Endothelial cell of umbilical vein (primary cell): ENCODE results near the gene MMAA. TPM values are rescaled to one million over a fixed set of nuclear protein-coding genes. Genes with fewer than 3 reads are reported as not detected.

ENCODE experiments used
- BruUV-seq: library from RNA; stranded (reverse); fragments of 400-500 nt; replicated peaks from 2 replicates; lab custom pipeline; 2021; lab: Mats Ljungman, UMichigan
- CTCF ChIA-PET: fragments of 300-600, 350-600 bp; sonication (Branson Sonifier 250); formaldehyde crosslinking; loops from one replicate; lab custom pipeline; 2021; ENCODE audit warnings: antibody characterized with exemption, inconsistent platforms; lab: Charles Lee
- POLR2A ChIA-PET: fragments of 300-600, 350-600 bp; sonication (Branson Sonifier 250); formaldehyde crosslinking; loops from one replicate; lab custom pipeline; 2021; ENCODE audit warnings: antibody characterized with exemption, inconsistent platforms; lab: Charles Lee
- DNase-seq: peaks from one replicate; pipeline ENCODE4 v3.0.0-alpha.2; 2011; ENCODE audit warnings: low read depth, low spot score
- FAIRE-seq: peaks from 2 replicates; lab custom pipeline; 2011; peaks lifted over from hg19 to GRCh38; lab: Jason Lieb, UNC
- H2AFZ ChIP-seq: 2 replicates; pipeline ENCODE4 v1.6.0; 2012; ENCODE audit warnings: low read depth, low read length, control low read depth, inconsistent platforms
- H3K27ac ChIP-seq: 2 replicates; pipeline ENCODE4 v1.5.1; 2011; ENCODE audit warnings: low read depth, mild to moderate bottlenecking, control low read depth, low read length, moderate library complexity; ENCODE audit not compliant: insufficient read depth
- H3K27me3 ChIP-seq, 2 experiments: 2 replicates each; pipeline versions ENCODE4 v1.6.0 to v1.6.1; 2011; ENCODE audit warnings: low read length in 2 of 2, mixed read lengths in 1 of 2; ENCODE audit not compliant: control insufficient read depth in 2 of 2, insufficient read depth in 2 of 2
- H3K36me3 ChIP-seq, 2 experiments: 2 replicates in 1 of 2; 3 replicates in 1 of 2; pipeline ENCODE4 v1.5.1; 2011; ENCODE audit warnings: low read length in 2 of 2, mild to moderate bottlenecking in 1 of 2, moderate library complexity in 1 of 2; ENCODE audit not compliant: control insufficient read depth in 2 of 2, insufficient read depth in 2 of 2; ENCODE audit errors: extremely low read depth in 1 of 2
- H3K4me1 ChIP-seq: 3 replicates; pipeline ENCODE4 v1.5.1; 2011; ENCODE audit warnings: mild to moderate bottlenecking, low read length; ENCODE audit not compliant: control insufficient read depth, insufficient read depth; ENCODE audit errors: extremely low read depth
- H3K4me2 ChIP-seq: 2 replicates; pipeline ENCODE4 v1.6.1; 2011; ENCODE audit warnings: low read length, control low read depth, mixed read lengths; ENCODE audit not compliant: insufficient read depth
- H3K4me3 ChIP-seq, 3 experiments: fragments of 200-600 bp in 1 of 3; sonication (generic), shearing (Covaris generic) in 1 of 3; replicated peaks in 1 of 3; 2 replicates each; pipeline ENCODE4 v1.5.1; 2011 to 2016; ENCODE audit warnings: control low read depth in 3 of 3, low read length in 3 of 3, mild to moderate bottlenecking in 2 of 3, inconsistent platforms in 1 of 3, low read depth in 1 of 3, moderate library complexity in 1 of 3; ENCODE audit not compliant: insufficient read depth in 1 of 3
- H3K79me2 ChIP-seq: 2 replicates; pipeline ENCODE4 v1.6.0; 2012; ENCODE audit warnings: low read length, inconsistent platforms; ENCODE audit not compliant: control insufficient read depth, insufficient read depth
- H3K9ac ChIP-seq: replicated peaks from 2 replicates; pipeline ENCODE3; 2011; ENCODE audit warnings: low read length, control low read depth; ENCODE audit not compliant: insufficient read depth; ENCODE audit errors: extremely low read depth
- H3K9me1 ChIP-seq: replicated peaks from 3 replicates; pipeline ENCODE4 v1.6.0; 2011; ENCODE audit warnings: mild to moderate bottlenecking, low read length; ENCODE audit not compliant: control insufficient read depth, insufficient read depth; ENCODE audit errors: extremely low read depth
- H3K9me3 ChIP-seq: replicated peaks from 2 replicates; pipeline ENCODE4 v1.5.1; 2012; ENCODE audit warnings: low read length, inconsistent platforms; ENCODE audit not compliant: control insufficient read depth, insufficient read depth
- H4K20me1 ChIP-seq: replicated peaks from 2 replicates; pipeline ENCODE3; 2011; ENCODE audit warnings: mild to moderate bottlenecking, low read length; ENCODE audit not compliant: control insufficient read depth, insufficient read depth; ENCODE audit errors: extremely low read depth
- CTCF ChIP-seq, 2 donors: IDR thresholded peaks; 1 replicate in 1 of 2; 2 replicates in 1 of 2; pipeline ENCODE4 v1.5.1; 2011; ENCODE audit warnings: low read length in 2 of 2, mild to moderate bottlenecking in 2 of 2, moderate library complexity in 2 of 2, control low read depth in 1 of 2, inconsistent platforms in 1 of 2, low read depth in 1 of 2; ENCODE audit not compliant: insufficient read depth in 1 of 2; ENCODE audit errors: extremely low read depth in 1 of 2
- EZH2 ChIP-seq: IDR thresholded peaks from 2 replicates; pipeline ENCODE4 v1.6.1; 2012; ENCODE audit warnings: borderline replicate concordance, low read depth, mild to moderate bottlenecking, moderate library complexity, low read length, inconsistent platforms; ENCODE audit not compliant: severe bottlenecking
- FOS ChIP-seq: IDR thresholded peaks from 2 replicates; pipeline ENCODE4 v1.6.1; 2011; ENCODE audit warnings: mild to moderate bottlenecking, low read length, moderate library complexity, borderline replicate concordance; ENCODE audit not compliant: insufficient read depth
- GATA2 ChIP-seq: IDR thresholded peaks from 2 replicates; pipeline ENCODE4 v1.7.0; 2011; ENCODE audit warnings: low read depth, mild to moderate bottlenecking, moderate library complexity, mixed read lengths, low read length; ENCODE audit not compliant: insufficient read length, insufficient read depth
- JUN ChIP-seq: IDR thresholded peaks from 2 replicates; pipeline ENCODE4 v1.6.1; 2011; ENCODE audit warnings: borderline replicate concordance, low read depth; ENCODE audit not compliant: insufficient read length, insufficient read depth
- MAX ChIP-seq: IDR thresholded peaks from 2 replicates; pipeline ENCODE4 v1.6.1; 2011; ENCODE audit not compliant: insufficient read depth, insufficient read length
- MYC ChIP-seq: IDR thresholded peaks from one replicate; pipeline ENCODE4 v1.6.1; 2011; ENCODE audit warnings: mild to moderate bottlenecking, low read depth, low read length
- POLR2A ChIP-seq: IDR thresholded peaks from 2 replicates; pipeline ENCODE4 v1.6.1; 2012; ENCODE audit warnings: low read depth, mild to moderate bottlenecking, control low read depth, low read length
- POLR2AphosphoS5 ChIP-seq: IDR thresholded peaks from 2 replicates; pipeline ENCODE4 v1.6.1; 2012; ENCODE audit warnings: low read depth, mild to moderate bottlenecking, control low read depth, low read length, moderate library complexity; ENCODE audit not compliant: insufficient read depth
- dilution Hi-C: fragments of 300-500 bp; cut with MboI; formaldehyde crosslinking; loops from one replicate; pipeline ENCODE4 v1.15.0; 2019; ENCODE audit warnings: low sequenced_read_pairs; ENCODE audit not compliant: extremely low pct_ligation_motif_present
- intact Hi-C: fragments of 100-400 bp; cut with micrococcal nuclease; formaldehyde crosslinking; loops from one replicate; pipeline ENCODE4 v1.10.0; 2022
- polyA plus RNA-seq, 4 experiments: library from polyadenylated mRNA; depleted of rRNA in 3 of 4; stranded (reverse) in 3 of 4; unstranded in 1 of 4; fragments of >200 nt; gene quantifications; 2 replicates each; pipeline versions ENCODE4 v1.2.1 to v1.2.3, GENCODE V29; 2011 to 2012; ENCODE audit warnings: missing spikeins in 1 of 4
- total RNA-seq: library from RNA; stranded (reverse); gene quantifications from 2 replicates; pipeline ENCODE4 v1.2.3, GENCODE V29; 2021

MMAA gene
- total and polyA plus RNA-seq, 2 donors (not counting 3 experiments of a cell fraction or from before 2014, with no cell fraction given): 2.2 to 5.1 TPM

DNA sequence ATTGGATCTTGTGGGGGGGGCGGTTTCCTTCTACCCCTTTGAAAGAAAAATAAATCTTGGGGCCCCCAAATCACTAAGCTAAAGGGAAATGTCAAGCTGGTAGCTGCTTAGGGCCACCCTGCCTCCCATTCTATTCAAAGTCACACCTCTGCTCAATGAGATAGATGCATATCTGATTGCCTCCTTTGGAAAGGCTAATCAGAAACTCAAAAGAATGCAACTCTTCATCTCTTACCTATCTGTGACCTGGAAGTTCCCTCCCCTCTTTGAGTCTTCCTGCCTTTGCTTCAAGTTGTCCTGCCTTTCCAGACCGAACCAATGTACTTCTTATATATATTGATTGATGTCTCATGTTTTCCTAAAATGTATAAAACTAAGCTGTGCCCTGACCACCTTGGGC, 67.8 kb downstream of the MMAA start:
- TF ChIP-seq POLR2AphosphoS5: no peak
- Histone ChIP-seq H3K4me2 (no peak overlapping the region), H3K27ac (no peak overlapping the region), H3K9me3 (no peaks in the 10 kb centered on the region), H3K27me3 (no peaks in the 10 kb centered on the region), H2AFZ (no peak overlapping the region), H3K4me1 (no peaks in the 10 kb centered on the region), H3K9ac (no peak overlapping the region), H4K20me1 (no peaks in the 10 kb centered on the region), H3K36me3 (no peaks in the 10 kb centered on the region), H3K9me1 (no peaks in the 10 kb centered on the region), H3K79me2 (no peaks in the 10 kb centered on the region), H3K4me3 (no peak overlapping the region)
- intact Hi-C loops (no loop called here), dilution Hi-C loops (no loop called here)
- no peak for FAIRE-seq
- BruUV-seq: no TSS peak
- POLR2A ChIA-PET: no interaction called here
- CTCF ChIA-PET: interaction anchor here (0.7 kb wide), 1 partner anchor 448 kb away, joined by 3 read pairs; no protein-coding TSS in a partner anchor
- no peak for DNase-seq

DNA sequence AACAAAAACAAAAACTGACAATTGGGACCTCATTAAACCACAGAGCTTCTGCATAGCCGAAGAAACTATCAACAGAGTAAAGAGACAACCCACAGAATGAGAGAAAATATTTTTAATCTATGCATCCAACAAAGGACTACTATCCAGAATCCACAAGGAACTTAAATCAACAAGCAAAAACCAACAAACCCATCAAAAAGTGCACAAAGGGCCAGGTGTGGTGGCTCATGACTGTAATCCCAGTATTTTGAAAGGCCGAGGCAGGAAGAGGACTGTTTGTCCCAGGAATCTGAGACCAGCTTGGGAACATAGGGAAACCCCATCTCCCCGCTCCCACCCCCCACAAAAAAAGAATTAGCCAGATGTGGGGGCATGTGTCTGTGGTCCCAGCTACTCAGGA, 71.4 kb downstream of the MMAA start:
- CTCF ChIA-PET: no interaction called here
- intact Hi-C loops: no loop called here

More for the DNA sequence above, 71.4 kb downstream of the MMAA start:
- POLR2A ChIA-PET: no interaction called here
- Histone ChIP-seq H3K27ac (no peak overlapping the region), H2AFZ (no peak overlapping the region), H3K9me1 (no peaks in the 10 kb centered on the region), H4K20me1 (no peaks in the 10 kb centered on the region), H3K9me3 (no peaks in the 10 kb centered on the region), H3K9ac (no peak overlapping the region), H3K4me3 (no peak overlapping the region), H3K4me2 (no peak overlapping the region), H3K79me2 (no peaks in the 10 kb centered on the region), H3K27me3 (no peaks in the 10 kb centered on the region), H3K36me3 (no peaks in the 10 kb centered on the region), H3K4me1 (no peaks in the 10 kb centered on the region)
- no TSS peak for BruUV-seq
- dilution Hi-C loops: no loop called here
- no peak for DNase-seq
- TF ChIP-seq JUN (no peak), EZH2 (no peak), MYC (no peak), POLR2A (no peak), POLR2AphosphoS5 (no peak), FOS (no peak), MAX (no peak), GATA2 (no peak), CTCF (IDR thresholded peaks at IDR 0.05; ENCODE audit: extremely low read depth in 1 of 2, insufficient read depth in 1 of 2, low read depth in 1 of 2, low read length in 2 of 2) (no peak)
- FAIRE-seq: no peak
